HepG2 (cell line): ENCODE data around the gene CTU2. TPM values are rescaled to one million over a fixed set of nuclear protein-coding genes. Genes with fewer than 3 reads are reported as not detected.
A peak's percentile ranks its signal among the peaks of the same experiment; 100 is the strongest.

ENCODE experiments used
- ATF1 ChIP-seq: IDR thresholded peaks from 2 replicates; pipeline ENCODE4 v1.6.1; 2016; ENCODE audit warnings: mild to moderate bottlenecking, control low read depth
- CENPT ChIP-seq: sonication (generic); formaldehyde crosslinking; IDR thresholded peaks from 2 replicates; pipeline ENCODE4 v1.8.0; 2022; ENCODE audit warnings: low read depth, mild to moderate bottlenecking, moderate library complexity, missing genetic modification reagents
- CSRNP2 ChIP-seq: sonication (generic); formaldehyde crosslinking; conservative IDR thresholded peaks from 2 replicates; pipeline ENCODE4 v1.8.0; 2022; ENCODE audit warnings: low read depth, missing genetic modification reagents
- E2F1 ChIP-seq: sonication (generic); formaldehyde crosslinking; IDR thresholded peaks from 2 replicates; pipeline ENCODE4 v1.5.0; 2020; ENCODE audit warnings: missing genetic modification reagents
- EZH2 ChIP-seq: conservative IDR thresholded peaks from 2 replicates; pipeline ENCODE4 v1.6.1; 2012; ENCODE audit warnings: mild to moderate bottlenecking, low read depth, low read length, moderate library complexity
- GMEB1 ChIP-seq: sonication (generic); formaldehyde crosslinking; IDR thresholded peaks from 2 replicates; pipeline ENCODE4 v1.5.1; 2020; ENCODE audit warnings: missing genetic modification reagents, mild to moderate bottlenecking, borderline replicate concordance
- HNRNPL ChIP-seq: fragments of 200-400 bp; formaldehyde crosslinking; IDR thresholded peaks from 2 replicates; pipeline ENCODE4 v1.6.1; 2017; ENCODE audit warnings: mild to moderate bottlenecking, low read depth, low read length
- NR2F1 ChIP-seq, 2 experiments: fragments of 450-650 bp in 1 of 2; formaldehyde crosslinking in 1 of 2; IDR thresholded peaks; 2 replicates each; pipeline versions ENCODE4 v1.5.0 to v1.6.1; 2016 to 2020; ENCODE audit warnings: mild to moderate bottlenecking in 1 of 2, missing compliant biosample characterization in 1 of 2, missing genetic modification reagents in 1 of 2, moderate library complexity in 1 of 2
- REL ChIP-seq: sonication (generic); formaldehyde crosslinking; conservative IDR thresholded peaks from 2 replicates; pipeline ENCODE4 v1.8.0; 2022; ENCODE audit warnings: mild to moderate bottlenecking, missing genetic modification reagents, moderate library complexity
- RXRA ChIP-seq: sonication (generic); formaldehyde crosslinking; IDR thresholded peaks from 2 replicates; pipeline ENCODE4 v1.5.1; 2020; ENCODE audit warnings: missing genetic modification reagents
- SALL1 ChIP-seq: sonication (generic); formaldehyde crosslinking; IDR thresholded peaks from 2 replicates; pipeline ENCODE4 v1.8.0; 2022; ENCODE audit warnings: mild to moderate bottlenecking, missing genetic modification reagents
- SCMH1 ChIP-seq: sonication (generic); formaldehyde crosslinking; IDR thresholded peaks from 2 replicates; pipeline ENCODE4 v1.9.0; 2021; ENCODE audit warnings: missing genetic modification reagents, mild to moderate bottlenecking, borderline replicate concordance
- STAT6 ChIP-seq: sonication (generic); formaldehyde crosslinking; IDR thresholded peaks from 2 replicates; pipeline ENCODE4 v1.4.0; 2020; ENCODE audit warnings: missing genetic modification reagents, mild to moderate bottlenecking, borderline replicate concordance
- ZC3H4 ChIP-seq: sonication (generic); formaldehyde crosslinking; IDR thresholded peaks from 2 replicates; pipeline ENCODE4 v1.4.0; 2020; ENCODE audit warnings: missing genetic modification reagents, borderline replicate concordance
- ZNF225 ChIP-seq: sonication (generic); formaldehyde crosslinking; IDR thresholded peaks from 2 replicates; pipeline ENCODE4 v1.4.0; 2020; ENCODE audit warnings: mild to moderate bottlenecking, missing genetic modification reagents
- ZNF326 ChIP-seq: sonication (generic); formaldehyde crosslinking; IDR thresholded peaks from 2 replicates; pipeline ENCODE4 v1.4.0; 2020; ENCODE audit warnings: missing genetic modification reagents, borderline replicate concordance
- ZNF331 ChIP-seq: sonication (generic); formaldehyde crosslinking; IDR thresholded peaks from 2 replicates; pipeline ENCODE4 v1.4.0; 2020; ENCODE audit warnings: missing genetic modification reagents
- ZNF530 ChIP-seq: sonication (generic); formaldehyde crosslinking; IDR thresholded peaks from 2 replicates; pipeline ENCODE4 v1.5.0; 2020; ENCODE audit warnings: low read depth, mild to moderate bottlenecking, missing genetic modification reagents
- ZNF777 ChIP-seq: sonication (generic); formaldehyde crosslinking; IDR thresholded peaks from 2 replicates; pipeline ENCODE4 v1.4.0; 2020; ENCODE audit warnings: missing genetic modification reagents
- ZNF792 ChIP-seq: IDR thresholded peaks from 2 replicates; pipeline ENCODE4 v1.6.1; 2016
- polyA plus RNA-seq, 8 experiments: library from polyadenylated mRNA; depleted of rRNA in 3 of 8; stranded (reverse) in 7 of 8; unstranded in 1 of 8; fragments of >200 nt; fragmentation: Illumina TruSeq in 4 of 8; extraction: Trizol in 4 of 8; gene quantifications; 2 replicates each; pipeline versions ENCODE4 v1.2.1 to v1.2.3, GENCODE V29; 2011 to 2016; ENCODE audit warnings: low read depth in 4 of 8, missing spikeins in 1 of 8, mixed read lengths in 1 of 8; ENCODE audit not compliant: insufficient read depth in 1 of 8
- total RNA-seq, 5 experiments: library from RNA; depleted of rRNA; stranded (reverse); fragments of >200 nt; fragmentation: Illumina TruSeq; extraction: Trizol; gene quantifications; 2 replicates each; pipeline ENCODE4 v1.2.3, GENCODE V29; 2016; ENCODE audit warnings: low read depth in 1 of 5

The CTU2 gene
- total and polyA plus RNA-seq, 2 of the 13 experiments (the other 11 are each of a cell fraction or from before 2014, with no cell fraction given) = 13.3 to 21.9 TPM

GRCh38 chr16:88743693-88744576, 37.6 kb downstream of the CTU2 start (continued):
- peak; percentile 72 for TF ChIP-seq ZNF777
- TF ChIP-seq ZNF331 (CRISPR knock-in tag) = peak; percentile 26; the same call in 1 of the 2 replicates
- 0 out of 2 replicates have a peak, but pooled peaks have one; percentile 15 for TF ChIP-seq ZNF530 (CRISPR knock-in tag)
- TF ChIP-seq E2F1 (CRISPR knock-in tag) = no peak
- no peak for TF ChIP-seq CENPT (CRISPR knock-in tag)
- TF ChIP-seq ZC3H4 = no peak
- no peak for TF ChIP-seq ATF1 (CRISPR knock-in tag)
- peak; percentile 66 to 76; a peak in 3 of 4 replicates for TF ChIP-seq NR2F1 (CRISPR knock-in tag; IDR thresholded peaks at IDR 0.05)
- no peak for TF ChIP-seq SCMH1
- no peak for TF ChIP-seq ZNF326 (CRISPR knock-in tag)
- peak; percentile 65; the same call in 1 of the 2 replicates for TF ChIP-seq ZNF225 (CRISPR knock-in tag)
- TF ChIP-seq SALL1 (CRISPR knock-in tag) = peak; percentile 33; the same call in 1 of the 2 replicates
- no peak for TF ChIP-seq CSRNP2 (CRISPR knock-in tag)
- TF ChIP-seq EZH2 = no peak
- 0 out of 2 replicates have a peak, but pooled peaks have one; percentile 51 for TF ChIP-seq REL (CRISPR knock-in tag)
- TF ChIP-seq GMEB1 = no peak
- peak; percentile 86; the same call in 1 of the 2 replicates for TF ChIP-seq HNRNPL
- no peak for TF ChIP-seq STAT6 (CRISPR knock-in tag)
- no peak for TF ChIP-seq ZNF792
- no peak for TF ChIP-seq RXRA (CRISPR knock-in tag)
